AG10803 (cell line): Measurements from ENCODE around the gene TMEM117.

Experiments used
- DNase-seq: peaks from one replicate; pipeline ENCODE4 v3.0.0; 2010; ENCODE audit warnings: low read depth
- H3K4me3 ChIP-seq: 2 replicates; pipeline ENCODE4 v1.5.1; 2011; ENCODE audit warnings: mild to moderate bottlenecking, low read length, control low read depth
- CTCF ChIP-seq: conservative IDR thresholded peaks from 2 replicates; pipeline ENCODE4 v1.5.1; 2011; ENCODE audit warnings: mild to moderate bottlenecking, low read length, control low read depth, inconsistent platforms

TMEM117 gene

GRCh38 chr12:44307506-44308168 is 471.8 kb downstream of the TMEM117 start:
- no peak for DNase-seq
- no peak overlapping the region for H3K4me3 ChIP-seq
- TF ChIP-seq CTCF: no peak

DNA sequence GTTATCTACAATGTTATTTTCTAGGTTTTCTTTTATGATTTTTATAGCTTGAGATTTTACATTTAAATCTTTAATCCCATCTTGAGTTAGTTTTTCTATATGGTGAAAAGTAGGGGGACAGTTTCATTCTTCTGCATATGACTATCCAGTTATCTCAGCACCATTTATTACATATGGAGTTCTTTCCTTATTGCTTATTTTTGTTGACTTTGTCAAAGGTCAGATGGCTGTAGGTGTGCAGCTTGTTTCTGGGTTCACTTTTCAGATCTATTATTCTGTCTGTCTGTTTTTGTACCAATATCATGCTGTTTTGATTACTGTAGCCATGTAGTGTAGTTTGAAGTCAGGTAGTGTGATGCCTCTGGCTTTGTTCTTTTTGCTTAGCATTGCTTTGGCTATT is 477.3 kb downstream of the TMEM117 start:
- DNase-seq: no peak
- H3K4me3 ChIP-seq: no peak overlapping the region
- no peak for TF ChIP-seq CTCF

- peak; percentile 6 for DNase-seq
- H3K4me3 ChIP-seq: no peak overlapping the region
- no peak for TF ChIP-seq CTCF
Observed at GRCh38 chr12:44314007-44314500, 478.2 kb downstream of the TMEM117 start.

DNA sequence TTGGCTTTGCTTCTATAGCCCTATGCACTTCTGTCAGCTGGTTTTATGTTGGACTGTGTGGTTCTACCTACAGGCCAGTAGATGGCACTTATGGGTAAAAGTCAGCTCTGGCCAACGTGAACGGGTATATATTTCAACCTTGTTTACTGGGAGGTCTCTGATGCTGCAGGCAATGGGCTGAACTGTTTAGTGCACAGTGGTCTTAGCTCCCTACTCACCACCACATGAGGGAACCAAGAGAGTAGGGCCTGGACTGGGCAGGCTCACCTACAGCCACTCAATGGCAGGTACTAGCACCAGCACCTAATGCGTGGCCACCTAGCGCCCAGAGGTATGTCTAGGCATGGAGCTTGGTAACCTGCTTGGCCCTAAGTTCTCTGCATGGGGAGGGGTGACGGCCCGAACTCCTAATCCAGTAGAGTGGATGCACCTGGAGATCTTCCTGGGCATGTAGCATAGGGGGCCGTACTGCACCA is 481.8 kb downstream of the TMEM117 start:
- H3K4me3 ChIP-seq: no peak overlapping the region
- DNase-seq: peak; percentile 38
- peak; percentile 63 for TF ChIP-seq CTCF

- no peak overlapping the region for H3K4me3 ChIP-seq
- no peak for DNase-seq
- no peak for TF ChIP-seq CTCF
Observed at GRCh38 chr12:44331269-44331668, 495.4 kb downstream of the TMEM117 start.

- no peak overlapping the region for H3K4me3 ChIP-seq
- TF ChIP-seq CTCF: no peak
- DNase-seq: no peak
Observed at GRCh38 chr12:44334347-44334746, 498.5 kb downstream of the TMEM117 start.

DNA sequence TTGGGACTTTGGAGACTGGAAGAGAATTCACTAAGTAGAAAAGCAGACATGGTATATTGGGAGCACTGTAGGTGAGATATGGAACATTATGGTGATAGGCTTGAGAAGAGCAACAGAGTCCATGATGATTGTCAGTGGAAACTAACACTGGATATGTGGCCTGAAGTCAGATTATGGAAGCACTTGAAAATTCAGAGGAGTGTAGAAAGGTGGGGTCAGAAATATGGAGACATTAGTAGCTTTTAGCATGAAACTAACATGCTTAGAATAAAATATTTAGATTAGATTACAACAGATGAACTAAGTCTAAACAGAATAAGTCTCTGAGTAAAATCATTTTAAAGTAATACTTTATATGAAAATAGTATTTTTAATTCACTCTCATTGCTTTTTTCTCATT is 499.1 kb downstream of the TMEM117 start:
- no peak overlapping the region for H3K4me3 ChIP-seq
- DNase-seq: no peak
- TF ChIP-seq CTCF: no peak
